K562 (cell line): Measurements from ENCODE around the gene NUP205. TPM values are rescaled to one million over a fixed set of nuclear protein-coding genes. Genes with fewer than 3 reads are reported as not detected.

ENCODE experiments used
- ATAC-seq: fragments of 200-7000 bp; cut with Tn5 transposase; 3 replicates; pipeline ENCODE4 v1.9.1; 2020; ENCODE audit warnings: moderate library complexity
- BruUV-seq: library from RNA; stranded (reverse); fragments of 400-500 nt; replicated peaks from 2 replicates; lab custom pipeline; 2021; lab: Mats Ljungman, UMichigan
- CTCF ChIA-PET: fragments of 300-600 bp; formaldehyde crosslinking; extraction: SDS; loops from one replicate; lab custom pipeline; 2021; ENCODE audit warnings: low intra/inter-chr PET ratio; lab: Yijun Ruan, JAX
- POLR2A ChIA-PET: fragments of 300-600, 350-650 bp; sonication (Branson Sonifier 250); formaldehyde crosslinking; extraction: SDS; loops from one replicate; lab custom pipeline; 2021; ENCODE audit warnings: antibody characterized with exemption, inconsistent platforms; lab: Yijun Ruan, JAX
- DNase-seq, 4 experiments: peaks; one replicate each; pipeline versions ENCODE4 v3.0.0 to v3.0.0-alpha.2; 2011 to 2018; ENCODE audit warnings: low spot score in 3 of 4, mixed read lengths in 3 of 4; ENCODE audit errors: extremely low read depth in 1 of 4
- FAIRE-seq: peaks from 2 replicates; lab custom pipeline; 2011; peaks lifted over from hg19 to GRCh38; lab: Jason Lieb, UNC
- H2AFZ ChIP-seq: 2 replicates; pipeline ENCODE4 v1.6.0; 2011; ENCODE audit warnings: low read depth, low read length, control low read depth, inconsistent platforms
- H3K27ac ChIP-seq: fragments of 200-600 bp; 3 replicates; pipeline ENCODE4 v1.8.0; 2011; ENCODE audit warnings: low read depth, mild to moderate bottlenecking, control low read depth, inconsistent platforms, low read length, moderate library complexity, mixed read lengths; ENCODE audit errors: extremely low read depth
- H3K27me3 ChIP-seq, 2 experiments: fragments of 300-600 bp in 1 of 2; 2 replicates in 1 of 2; 3 replicates in 1 of 2; pipeline versions ENCODE4 v1.6.0 to v1.8.0; 2011; ENCODE audit warnings: inconsistent platforms in 2 of 2, low read length in 2 of 2, mild to moderate bottlenecking in 1 of 2, mixed read lengths in 1 of 2, moderate library complexity in 1 of 2; ENCODE audit not compliant: control insufficient read depth in 2 of 2, insufficient read depth in 2 of 2
- H3K36me3 ChIP-seq: fragments of 300-600 bp; 3 replicates; pipeline ENCODE4 v1.8.0; 2011; ENCODE audit warnings: mild to moderate bottlenecking, low read length, inconsistent platforms; ENCODE audit not compliant: control insufficient read depth, insufficient read depth
- H3K4me1 ChIP-seq, 2 experiments: fragments of 200-600 bp in 1 of 2; replicated peaks in 1 of 2; 2 replicates in 1 of 2; 3 replicates in 1 of 2; pipeline versions ENCODE4 v1.5.1 to v1.8.0; 2011; ENCODE audit warnings: inconsistent platforms in 2 of 2, low read length in 2 of 2, mild to moderate bottlenecking in 1 of 2, mixed read lengths in 1 of 2, moderate library complexity in 1 of 2; ENCODE audit not compliant: control insufficient read depth in 2 of 2, insufficient read depth in 2 of 2
- H3K4me2 ChIP-seq: 2 replicates; pipeline ENCODE4 v1.6.1; 2011; ENCODE audit warnings: low read length, control low read depth, inconsistent platforms, mixed read lengths; ENCODE audit not compliant: insufficient read depth
- H3K4me3 ChIP-seq: fragments of 200-600 bp; sonication (generic), shearing (Covaris generic); 2 replicates; pipeline ENCODE4 v1.5.1; 2016; ENCODE audit warnings: control low read depth, inconsistent platforms
- H3K79me2 ChIP-seq: fragments of 200-600 bp; 3 replicates; pipeline ENCODE4 v1.8.0; 2011; ENCODE audit warnings: low read length, inconsistent platforms; ENCODE audit not compliant: control insufficient read depth, insufficient read depth
- H3K9ac ChIP-seq, 2 experiments: 2 replicates each; pipeline versions ENCODE4 v1.6.0 to v1.6.1; 2011; ENCODE audit warnings: low read depth in 2 of 2, low read length in 2 of 2, control low read depth in 1 of 2, inconsistent platforms in 1 of 2, mild to moderate bottlenecking in 1 of 2, mixed read lengths in 1 of 2; ENCODE audit not compliant: insufficient read depth in 1 of 2
- H3K9me1 ChIP-seq: one replicate; pipeline ENCODE4 v1.6.0; 2011; ENCODE audit warnings: inconsistent platforms, mild to moderate bottlenecking, low read length, moderate library complexity; ENCODE audit not compliant: control insufficient read depth, insufficient read depth
- H3K9me3 ChIP-seq: replicated peaks from 2 replicates; pipeline ENCODE4 v1.5.1; 2011; ENCODE audit warnings: low read depth, low read length, inconsistent platforms; ENCODE audit not compliant: control insufficient read depth, insufficient read depth
- H4K20me1 ChIP-seq: replicated peaks from 2 replicates; pipeline ENCODE4 v1.6.1; 2011; ENCODE audit warnings: low read length, inconsistent platforms, mixed read lengths; ENCODE audit not compliant: control insufficient read depth, insufficient read depth
- ARNT ChIP-seq, 2 experiments: fragments of 450-650 bp; IDR thresholded peaks; 2 replicates each; pipeline ENCODE4 v1.6.1; 2016; ENCODE audit warnings: mild to moderate bottlenecking in 1 of 2
- BCOR ChIP-seq: fragments of 450-650 bp; IDR thresholded peaks from 2 replicates; pipeline ENCODE4 v1.6.1; 2016
- BMI1 ChIP-seq: fragments of 150-350 bp; IDR thresholded peaks from 2 replicates; pipeline ENCODE4 v1.6.1; 2014; ENCODE audit warnings: low read length
- CAMTA2 ChIP-seq: fragments of 250-450 bp; sonication (Bioruptor Pico); conservative IDR thresholded peaks from 2 replicates; pipeline ENCODE4 v1.5.1; 2022
- CCAR2 ChIP-seq: fragments of 200-400 bp; formaldehyde crosslinking; IDR thresholded peaks from 2 replicates; pipeline ENCODE4 v1.6.1; 2017; ENCODE audit warnings: mild to moderate bottlenecking, low read depth, low read length
- FOXJ2 ChIP-seq: fragments of 200-800 bp; sonication (Bioruptor generic); IDR thresholded peaks from 2 replicates; pipeline ENCODE4 v1.6.1; 2016; ENCODE audit warnings: missing genetic modification characterization, missing compliant biosample characterization
- MXI1 ChIP-seq: IDR thresholded peaks from 2 replicates; pipeline ENCODE4 v1.6.1; 2011; ENCODE audit warnings: low read depth, mild to moderate bottlenecking, improper control_type of control experiment, low read length
- RBM17 ChIP-seq: fragments of 200-400 bp; formaldehyde crosslinking; IDR thresholded peaks from 2 replicates; pipeline ENCODE4 v1.6.1; 2017; ENCODE audit warnings: low read depth, mild to moderate bottlenecking, low read length, borderline replicate concordance
- SREBF2 ChIP-seq: sonication (generic); formaldehyde crosslinking; IDR thresholded peaks from 2 replicates; pipeline ENCODE4 v1.4.0; 2020; ENCODE audit warnings: mild to moderate bottlenecking, missing genetic modification reagents
- SRF ChIP-seq, 2 experiments: fragments of 250-450, 450-650 bp in 1 of 2; sonication (Bioruptor Pico) in 1 of 2; sonication (generic) in 1 of 2; formaldehyde crosslinking; IDR thresholded peaks; 2 replicates each; pipeline versions ENCODE4 v1.5.0 to v1.5.1; 2020 to 2022; ENCODE audit warnings: mild to moderate bottlenecking in 1 of 2, missing genetic modification reagents in 1 of 2
- XRCC3 ChIP-seq: fragments of 450-650 bp; IDR thresholded peaks from 2 replicates; pipeline ENCODE4 v1.6.1; 2017; ENCODE audit warnings: mild to moderate bottlenecking, moderate library complexity
- ZNF274 ChIP-seq: IDR thresholded peaks from 2 replicates; pipeline ENCODE4 v1.6.1; 2011; ENCODE audit warnings: low read depth, mild to moderate bottlenecking, low read length, moderate library complexity, borderline replicate concordance
- ZNF707 ChIP-seq: fragments of 250-450 bp; sonication (Bioruptor Pico); conservative IDR thresholded peaks from 2 replicates; pipeline ENCODE4 v1.8.0; 2022; ENCODE audit warnings: inconsistent platforms, mild to moderate bottlenecking, moderate library complexity
- WGBS: fragments of 100-300 bp; shearing (Covaris generic); methylation state at CpG from one replicate; pipeline ENCODE4 v1.1.6; 2016; ENCODE audit warnings: low coverage, mixed read lengths; ENCODE audit not compliant: insufficient coverage; ENCODE audit errors: missing lambda C conversion rate; 5-methylcytosine and 5-hydroxymethylcytosine counted together
- in situ Hi-C: fragments of 300-500 bp; cut with MboI; formaldehyde crosslinking; loops from 4 replicates; pipeline ENCODE4 v1.15.0; 2018; ENCODE audit warnings: inconsistent platforms, mixed read lengths
- intact Hi-C: fragments of 100-400 bp; cut with micrococcal nuclease; formaldehyde crosslinking; loops from 2 replicates; pipeline ENCODE4 v1.14.2; 2022
- polyA plus RNA-seq, 8 experiments: library from polyadenylated mRNA; depleted of rRNA in 4 of 8; stranded (reverse) in 5 of 8; unstranded in 3 of 8; fragments of >200 nt; fragmentation: Nextera tagmentation in 2 of 8; fragmentation: Illumina TruSeq in 1 of 8; extraction: Ambion mirVana in 2 of 8; extraction: Trizol in 1 of 8; gene quantifications; 2 replicates each; pipeline versions ENCODE4 v1.2.1 to v1.2.3, GENCODE V29; 2011 to 2014; ENCODE audit warnings: inconsistent platforms in 1 of 8, missing spikeins in 1 of 8
- total RNA-seq, 7 experiments: library from RNA; depleted of rRNA in 6 of 7; stranded (reverse); fragments of >200 nt in 6 of 7; fragmentation: Illumina TruSeq in 2 of 7; extraction: Trizol in 2 of 7; gene quantifications; 2 replicates each; pipeline versions ENCODE4 v1.2.1 to v1.2.3, GENCODE V29; 2011 to 2021; ENCODE audit warnings: low replicate concordance in 1 of 7
- TF ChIP-seq, protein P1 (sequence below): fragments of 250-450 bp; sonication (Bioruptor Pico); IDR thresholded peaks from 2 replicates; pipeline ENCODE4 v1.9.0; 2021; ENCODE audit warnings: mild to moderate bottlenecking, inconsistent platforms

Gene NUP205
- total and polyA plus RNA-seq, 9 of the 15 experiments (the other 6 are each of a cell fraction or from before 2014, with no cell fraction given) = 101 to 282 (median 193) TPM

DNA sequence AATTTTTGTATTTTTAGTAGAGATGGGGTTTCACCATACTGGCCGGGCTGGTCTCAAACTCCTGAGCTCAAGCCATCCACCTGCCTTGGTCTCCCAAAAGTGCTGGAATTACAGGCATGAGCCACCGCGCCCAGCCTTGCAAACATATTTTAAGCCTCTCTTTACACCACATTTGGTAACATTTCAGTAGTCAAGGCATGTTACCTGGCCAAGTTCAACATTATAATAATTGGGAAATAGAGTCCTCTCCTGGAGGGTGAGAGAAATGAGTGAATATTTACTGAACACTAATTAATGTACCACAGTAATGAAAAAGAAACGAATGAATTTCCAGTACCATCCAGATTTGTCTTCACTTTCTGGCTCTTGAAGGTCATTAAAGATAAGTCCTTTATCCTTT is 37.8 kb upstream of the NUP205 start:
- FAIRE-seq = no peak
- intact Hi-C loops = loop anchor here (10.0 kb wide), 1 partner anchor 1645 kb away; no protein-coding TSS in a partner anchor
- peak overlapping the region; percentile 9; the same call in 1 of the 2 replicates for H2AFZ ChIP-seq
- no peaks in the 10 kb centered on the region for H4K20me1 ChIP-seq
- no TSS peak for BruUV-seq
- ChIA-PET POLR2A (interaction anchor here (0.6 to 2.6 kb wide), 2 partner anchors 10 to 30 kb away, joined by 3 to 15 read pairs; no protein-coding TSS in a partner anchor), CTCF (interaction anchor here (0.6 kb wide), 1 partner anchor 93 kb away, joined by 3 read pairs; no protein-coding TSS in a partner anchor)
- no peak for DNase-seq
- TF ChIP-seq ZNF707 (CRISPR knock-in tag) (no peak), RBM17 (no peak), ARNT (IDR thresholded peaks at IDR 0.05) (no peak), CCAR2 (no peak), BCOR (no peak), ZNF274 (no peak), CAMTA2 (CRISPR knock-in tag) (no peak), BMI1 (no peak), MXI1 (no peak), SRF (CRISPR knock-in tag; IDR thresholded peaks at IDR 0.05) (no peak), XRCC3 (no peak), FOXJ2 (tag) (no peak), SREBF2 (CRISPR knock-in tag) (no peak)
- TF ChIP-seq, protein P1, sequence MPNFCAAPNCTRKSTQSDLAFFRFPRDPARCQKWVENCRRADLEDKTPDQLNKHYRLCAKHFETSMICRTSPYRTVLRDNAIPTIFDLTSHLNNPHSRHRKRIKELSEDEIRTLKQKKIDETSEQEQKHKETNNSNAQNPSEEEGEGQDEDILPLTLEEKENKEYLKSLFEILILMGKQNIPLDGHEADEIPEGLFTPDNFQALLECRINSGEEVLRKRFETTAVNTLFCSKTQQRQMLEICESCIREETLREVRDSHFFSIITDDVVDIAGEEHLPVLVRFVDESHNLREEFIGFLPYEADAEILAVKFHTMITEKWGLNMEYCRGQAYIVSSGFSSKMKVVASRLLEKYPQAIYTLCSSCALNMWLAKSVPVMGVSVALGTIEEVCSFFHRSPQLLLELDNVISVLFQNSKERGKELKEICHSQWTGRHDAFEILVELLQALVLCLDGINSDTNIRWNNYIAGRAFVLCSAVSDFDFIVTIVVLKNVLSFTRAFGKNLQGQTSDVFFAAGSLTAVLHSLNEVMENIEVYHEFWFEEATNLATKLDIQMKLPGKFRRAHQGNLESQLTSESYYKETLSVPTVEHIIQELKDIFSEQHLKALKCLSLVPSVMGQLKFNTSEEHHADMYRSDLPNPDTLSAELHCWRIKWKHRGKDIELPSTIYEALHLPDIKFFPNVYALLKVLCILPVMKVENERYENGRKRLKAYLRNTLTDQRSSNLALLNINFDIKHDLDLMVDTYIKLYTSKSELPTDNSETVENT = no peak
- in situ Hi-C loops = loop anchor here (5.0 to 10.0 kb wide), 2 partner anchors 37 to 445 kb away; partner anchors contain the start of gene NUP205
- H3K36me3 ChIP-seq = no peaks in the 10 kb centered on the region
- peak overlapping the region; percentile 67; the same call in 1 of the 3 replicates for H3K27ac ChIP-seq
- ATAC-seq = no peak
- peaks cover 19 to 21% of the 10 kb centered on the region in 2 experiments for H3K4me1 ChIP-seq
- no peaks in the 10 kb centered on the region for H3K79me2 ChIP-seq
- no peak overlapping the region for H3K4me3 ChIP-seq
- H3K9ac ChIP-seq = peak overlapping the region in 1 of 2 experiments; percentile 4; a peak in 1 of 4 replicates
- no peaks in the 10 kb centered on the region for H3K27me3 ChIP-seq
- H3K9me3 ChIP-seq = no peaks in the 10 kb centered on the region
- no peak overlapping the region for H3K4me2 ChIP-seq
- no peaks in the 10 kb centered on the region for H3K9me1 ChIP-seq
- 63% methylated on average over 4 of the region's 4 CpGs for WGBS
